HepG2 (cell line): Measurements from ENCODE around the gene NIN. TPM values are rescaled to one million over a fixed set of nuclear protein-coding genes. Genes with fewer than 3 reads are reported as not detected.
A peak's percentile ranks its signal among the peaks of the same experiment; 100 is the strongest.

Experiments
- AGO1 ChIP-seq: fragments of 200-400 bp; formaldehyde crosslinking; IDR thresholded peaks from 2 replicates; pipeline ENCODE4 v1.6.1; 2017; ENCODE audit warnings: mild to moderate bottlenecking, low read depth, low read length, moderate library complexity; ENCODE audit not compliant: poor library complexity, severe bottlenecking
- AKAP8 ChIP-seq: sonication (generic); formaldehyde crosslinking; IDR thresholded peaks from 2 replicates; pipeline ENCODE4 v1.5.1; 2020; ENCODE audit warnings: mild to moderate bottlenecking, missing genetic modification reagents
- CAMTA2 ChIP-seq: sonication (generic); formaldehyde crosslinking; IDR thresholded peaks from 2 replicates; pipeline ENCODE4 v1.4.0; 2020; ENCODE audit warnings: mild to moderate bottlenecking, missing genetic modification reagents, borderline replicate concordance
- CERS6 ChIP-seq: sonication (generic); formaldehyde crosslinking; IDR thresholded peaks from 2 replicates; pipeline ENCODE4 v1.5.0; 2020; ENCODE audit warnings: missing genetic modification reagents
- FOXP1 ChIP-seq, 2 experiments: fragments of 450-650 bp in 1 of 2; IDR thresholded peaks; 2 replicates each; pipeline ENCODE4 v1.6.1; 2017 to 2018; ENCODE audit warnings: antibody characterized with exemption in 1 of 2
- HOXA7 ChIP-seq: sonication (generic); formaldehyde crosslinking; IDR thresholded peaks from 2 replicates; pipeline ENCODE4 v1.8.1; 2022; ENCODE audit warnings: mild to moderate bottlenecking, missing genetic modification reagents, moderate library complexity
- KLF13 ChIP-seq: sonication (generic); formaldehyde crosslinking; IDR thresholded peaks from 2 replicates; pipeline ENCODE4 v1.4.0; 2020; ENCODE audit warnings: mild to moderate bottlenecking, missing genetic modification reagents
- MAZ ChIP-seq, 2 experiments: sonication (generic) in 1 of 2; formaldehyde crosslinking in 1 of 2; IDR thresholded peaks; 2 replicates each; pipeline versions ENCODE4 v1.5.0 to v1.6.1; 2012 to 2020; ENCODE audit warnings: low read depth in 2 of 2, mild to moderate bottlenecking in 2 of 2, borderline replicate concordance in 1 of 2, improper control_type of control experiment in 1 of 2, low read length in 1 of 2, missing genetic modification reagents in 1 of 2, moderate library complexity in 1 of 2
- PHF5A ChIP-seq: IDR thresholded peaks from one replicate; pipeline ENCODE4 v1.6.1; 2018; ENCODE audit warnings: low read depth, missing genetic modification reagents; ENCODE audit not compliant: unreplicated experiment
- POGK ChIP-seq: sonication (generic); formaldehyde crosslinking; conservative IDR thresholded peaks from 2 replicates; pipeline ENCODE4 v1.8.0; 2022; ENCODE audit warnings: mild to moderate bottlenecking, moderate library complexity, missing genetic modification reagents
- PTBP1 ChIP-seq: fragments of 200-400 bp; formaldehyde crosslinking; IDR thresholded peaks from 2 replicates; pipeline ENCODE4 v1.6.1; 2018; ENCODE audit warnings: low read length, low read depth; ENCODE audit not compliant: poor library complexity, severe bottlenecking
- REL ChIP-seq: sonication (generic); formaldehyde crosslinking; conservative IDR thresholded peaks from 2 replicates; pipeline ENCODE4 v1.8.0; 2022; ENCODE audit warnings: mild to moderate bottlenecking, missing genetic modification reagents, moderate library complexity
- SKI ChIP-seq: fragments of 450-650 bp; IDR thresholded peaks from one replicate; pipeline ENCODE4 v1.6.1; 2018; ENCODE audit warnings: mild to moderate bottlenecking; ENCODE audit not compliant: partially characterized antibody
- TBX3 ChIP-seq: fragments of 450-650 bp; IDR thresholded peaks from 2 replicates; pipeline ENCODE4 v1.6.1; 2017; ENCODE audit warnings: antibody characterized with exemption, mild to moderate bottlenecking, inconsistent platforms, borderline replicate concordance
- TEAD3 ChIP-seq: optimal IDR thresholded peaks from 2 replicates; pipeline ENCODE3; 2016; ENCODE audit warnings: borderline replicate concordance
- TP53 ChIP-seq: sonication (generic); formaldehyde crosslinking; conservative IDR thresholded peaks from 2 replicates; pipeline ENCODE4 v1.4.0; 2020; ENCODE audit warnings: missing genetic modification reagents
- ZNF234 ChIP-seq: sonication (generic); formaldehyde crosslinking; conservative IDR thresholded peaks from 2 replicates; pipeline ENCODE4 v1.5.1; 2020; ENCODE audit warnings: mild to moderate bottlenecking, missing genetic modification reagents
- ZNF30 ChIP-seq: sonication (generic); formaldehyde crosslinking; IDR thresholded peaks from 2 replicates; pipeline ENCODE4 v1.5.0; 2020; ENCODE audit warnings: mild to moderate bottlenecking, missing genetic modification reagents
- ZNF337 ChIP-seq: sonication (generic); formaldehyde crosslinking; IDR thresholded peaks from 2 replicates; pipeline ENCODE4 v1.5.1; 2020; ENCODE audit warnings: missing genetic modification reagents, low read depth, mild to moderate bottlenecking, borderline replicate concordance
- ZNF557 ChIP-seq: sonication (generic); formaldehyde crosslinking; IDR thresholded peaks from 2 replicates; pipeline ENCODE4 v1.4.0; 2020; ENCODE audit warnings: missing genetic modification reagents
- ZNF574 ChIP-seq: sonication (generic); formaldehyde crosslinking; IDR thresholded peaks from 2 replicates; pipeline ENCODE4 v1.4.0; 2020; ENCODE audit warnings: missing genetic modification reagents
- ZNF580 ChIP-seq: IDR thresholded peaks from 2 replicates; pipeline ENCODE4 v1.6.1; 2016; ENCODE audit warnings: low read depth, borderline replicate concordance
- ZNF816 ChIP-seq: sonication (generic); formaldehyde crosslinking; IDR thresholded peaks from 2 replicates; pipeline ENCODE4 v1.8.0; 2022; ENCODE audit warnings: missing genetic modification reagents, mild to moderate bottlenecking, borderline replicate concordance
- ZNF83 ChIP-seq: sonication (generic); formaldehyde crosslinking; IDR thresholded peaks from 2 replicates; pipeline ENCODE4 v1.4.0; 2020; ENCODE audit warnings: missing genetic modification reagents, mild to moderate bottlenecking, borderline replicate concordance
- polyA plus RNA-seq, 8 experiments: library from polyadenylated mRNA; depleted of rRNA in 3 of 8; stranded (reverse) in 7 of 8; unstranded in 1 of 8; fragments of >200 nt; fragmentation: Illumina TruSeq in 4 of 8; extraction: Trizol in 4 of 8; gene quantifications; 2 replicates each; pipeline versions ENCODE4 v1.2.1 to v1.2.3, GENCODE V29; 2011 to 2016; ENCODE audit warnings: low read depth in 4 of 8, missing spikeins in 1 of 8, mixed read lengths in 1 of 8; ENCODE audit not compliant: insufficient read depth in 1 of 8
- total RNA-seq, 5 experiments: library from RNA; depleted of rRNA; stranded (reverse); fragments of >200 nt; fragmentation: Illumina TruSeq; extraction: Trizol; gene quantifications; 2 replicates each; pipeline ENCODE4 v1.2.3, GENCODE V29; 2016; ENCODE audit warnings: low read depth in 1 of 5
- TF ChIP-seq, protein P1 (sequence below): sonication (generic); formaldehyde crosslinking; IDR thresholded peaks from 2 replicates; pipeline ENCODE4 v1.4.0; 2020; ENCODE audit warnings: mild to moderate bottlenecking, missing genetic modification reagents

Gene NIN
- total and polyA plus RNA-seq, 2 of the 13 experiments (the other 11 are each of a cell fraction or from before 2014, with no cell fraction given): 2.8 to 9.7 TPM

DNA sequence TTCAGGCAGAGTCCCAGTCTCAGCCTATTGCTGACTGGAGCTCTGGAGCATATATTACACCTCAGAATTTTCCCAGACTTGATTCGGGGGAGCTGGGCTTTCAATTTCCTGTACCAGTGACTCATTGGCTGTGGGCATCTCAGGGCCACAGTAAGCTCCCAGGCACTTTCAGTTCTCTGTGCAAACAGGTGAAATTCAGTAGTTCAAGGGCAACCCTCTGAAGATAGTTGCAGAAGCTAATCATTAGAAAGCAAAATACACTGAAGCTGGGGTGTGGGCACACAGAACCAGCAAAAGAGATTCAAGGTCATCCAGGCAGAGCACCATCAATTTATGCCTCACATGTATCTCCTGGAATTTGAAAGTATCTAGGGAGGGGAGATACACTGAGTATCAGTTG lies 8.1 kb upstream of the NIN start (continued):
- TF ChIP-seq KLF13 (CRISPR knock-in tag): no peak
- no peak for TF ChIP-seq ZNF337
- TF ChIP-seq CERS6 (CRISPR knock-in tag): no peak
- no peak for TF ChIP-seq TP53 (CRISPR knock-in tag)
- no peak for TF ChIP-seq ZNF574
- no peak for TF ChIP-seq ZNF83 (CRISPR knock-in tag)
- no peak for TF ChIP-seq REL (CRISPR knock-in tag)
- no peak for TF ChIP-seq POGK (CRISPR knock-in tag)
- no peak for TF ChIP-seq MAZ (IDR thresholded peaks at IDR 0.05; ENCODE audit: borderline replicate concordance, low read depth, low read length)
- TF ChIP-seq MAZ (CRISPR knock-in tag; IDR thresholded peaks at IDR 0.05; ENCODE audit: low read depth): no peak
- no peak for TF ChIP-seq PHF5A (CRISPR knock-in tag)
- no peak for TF ChIP-seq ZNF557 (CRISPR knock-in tag)
- TF ChIP-seq PTBP1: no peak
- TF ChIP-seq SKI: peak; percentile 95
- no peak for TF ChIP-seq ZNF580 (CRISPR knock-in tag)
- TF ChIP-seq FOXP1 (IDR thresholded peaks at IDR 0.05): no peak
- TF ChIP-seq FOXP1 (CRISPR knock-in tag; IDR thresholded peaks at IDR 0.05): peak; percentile 60; the same call in 1 of the 2 replicates
- no peak for TF ChIP-seq AKAP8 (CRISPR knock-in tag)
- TF ChIP-seq ZNF234 (CRISPR knock-in tag): no peak
- TF ChIP-seq TEAD3 (CRISPR knock-in tag): peak; percentile 60
- no peak for TF ChIP-seq ZNF816
- TF ChIP-seq, protein P1, sequence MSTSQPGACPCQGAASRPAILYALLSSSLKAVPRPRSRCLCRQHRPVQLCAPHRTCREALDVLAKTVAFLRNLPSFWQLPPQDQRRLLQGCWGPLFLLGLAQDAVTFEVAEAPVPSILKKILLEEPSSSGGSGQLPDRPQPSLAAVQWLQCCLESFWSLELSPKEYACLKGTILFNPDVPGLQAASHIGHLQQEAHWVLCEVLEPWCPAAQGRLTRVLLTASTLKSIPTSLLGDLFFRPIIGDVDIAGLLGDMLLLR (CRISPR knock-in tag): no peak
- no peak for TF ChIP-seq ZNF30
- no peak for TF ChIP-seq CAMTA2 (CRISPR knock-in tag)
- no peak for TF ChIP-seq AGO1
- no peak for TF ChIP-seq HOXA7 (CRISPR knock-in tag)
- 0 out of 2 replicates have a peak, but pooled peaks have one; percentile 23 for TF ChIP-seq TBX3
